Body of pancreas (tissue), 4 donors: ENCODE data around the gene ZSCAN2. TPM values are rescaled to one million over a fixed set of nuclear protein-coding genes. Genes with fewer than 3 reads are reported as not detected.
A peak's percentile ranks its signal among the peaks of the same experiment; 100 is the strongest.

Experiments used
- ATAC-seq: fragments of 150-250 bp; one replicate; pipeline ENCODE4 v1.9.1; 2016
- DNase-seq, 4 donors: peaks; one replicate each; pipeline ENCODE4 v3.0.0-alpha.2; 2019
- H3K27ac ChIP-seq, 4 donors: fragments of 200-600 bp; sonication (generic); 1 replicate in 3 of 4; 2 replicates in 1 of 4; pipeline versions ENCODE4 v1.5.1 to v1.6.1; 2016 to 2019; ENCODE audit warnings: mild to moderate bottlenecking in 1 of 4, mixed read lengths in 1 of 4, moderate library complexity in 1 of 4
- H3K27me3 ChIP-seq, 2 donors: fragments of 200-600 bp; sonication (generic); one replicate each; pipeline ENCODE4 v1.6.0; 2016; ENCODE audit warnings: mild to moderate bottlenecking in 1 of 2
- H3K36me3 ChIP-seq, 2 donors: fragments of 200-600 bp; sonication (generic); replicated peaks in 1 of 2; 2 replicates each; pipeline ENCODE4 v1.5.1; 2016; ENCODE audit warnings: low read depth in 2 of 2; ENCODE audit not compliant: insufficient read depth in 1 of 2
- H3K4me1 ChIP-seq: fragments of 200-600 bp; sonication (generic); one replicate; pipeline ENCODE4 v1.6.0; 2016
- H3K4me3 ChIP-seq, 2 donors: fragments of 200-600 bp; sonication (generic); 1 replicate in 1 of 2; 2 replicates in 1 of 2; pipeline ENCODE4 v1.5.1; 2016 to 2019
- H3K9me3 ChIP-seq, 3 donors: fragments of 200-600 bp; sonication (generic); 1 replicate in 2 of 3; 2 replicates in 1 of 3; pipeline ENCODE4 v1.5.1; 2016
- POLR2A ChIP-seq, 3 donors: fragments of 450-650 bp; IDR thresholded peaks; one replicate each; pipeline ENCODE4 v1.6.1; 2016; ENCODE audit warnings: antibody characterized with exemption in 3 of 3, mild to moderate bottlenecking in 2 of 3
- WGBS, 2 donors: methylation state at CpG; one replicate each; pipeline ENCODE4 v1.1.5; 2017; 5-methylcytosine and 5-hydroxymethylcytosine counted together
- intact Hi-C: fragments of 100-400 bp; cut with DNase I; formaldehyde crosslinking; loops from one replicate; pipeline ENCODE4 v1.15.1; 2023
- total RNA-seq, 2 donors: library from RNA; depleted of rRNA; stranded (reverse); fragments of >200 nt; gene quantifications; one replicate each; pipeline ENCODE4 v1.1.0, GENCODE V29; 2016
- TF ChIP-seq, protein P1 (sequence below), 7 experiments: fragments of 450-650 bp in 4 of 7; fragments of 200-600 bp in 3 of 7; sonication (generic) in 3 of 7; IDR thresholded peaks; one replicate each; pipeline ENCODE4 v1.5.1; 2016 to 2019; ENCODE audit warnings: antibody characterized with exemption in 7 of 7

ZSCAN2 gene
- total RNA-seq, 2 donors from 2014 or later, result 13.5 TPM

DNA sequence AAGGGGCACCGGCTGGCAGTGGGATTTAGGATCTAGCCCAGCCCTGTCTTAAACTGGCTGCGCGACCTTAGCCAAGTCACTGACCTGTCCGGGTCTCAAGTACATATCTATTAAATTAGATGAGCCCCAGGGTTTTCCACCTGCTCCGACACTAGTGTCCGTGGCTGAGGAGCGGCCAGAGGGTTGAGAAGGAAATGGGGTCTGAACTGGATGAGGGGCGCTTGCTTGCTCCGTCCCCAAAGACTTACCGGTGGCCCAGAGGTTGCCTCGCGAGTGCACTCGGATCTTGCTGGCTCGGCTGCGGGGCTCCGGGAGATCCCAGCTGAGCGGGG, 56.9 kb downstream of the ZSCAN2 start:
- ATAC-seq (no peak), DNase-seq (no peak)
- TF ChIP-seq, protein P1, sequence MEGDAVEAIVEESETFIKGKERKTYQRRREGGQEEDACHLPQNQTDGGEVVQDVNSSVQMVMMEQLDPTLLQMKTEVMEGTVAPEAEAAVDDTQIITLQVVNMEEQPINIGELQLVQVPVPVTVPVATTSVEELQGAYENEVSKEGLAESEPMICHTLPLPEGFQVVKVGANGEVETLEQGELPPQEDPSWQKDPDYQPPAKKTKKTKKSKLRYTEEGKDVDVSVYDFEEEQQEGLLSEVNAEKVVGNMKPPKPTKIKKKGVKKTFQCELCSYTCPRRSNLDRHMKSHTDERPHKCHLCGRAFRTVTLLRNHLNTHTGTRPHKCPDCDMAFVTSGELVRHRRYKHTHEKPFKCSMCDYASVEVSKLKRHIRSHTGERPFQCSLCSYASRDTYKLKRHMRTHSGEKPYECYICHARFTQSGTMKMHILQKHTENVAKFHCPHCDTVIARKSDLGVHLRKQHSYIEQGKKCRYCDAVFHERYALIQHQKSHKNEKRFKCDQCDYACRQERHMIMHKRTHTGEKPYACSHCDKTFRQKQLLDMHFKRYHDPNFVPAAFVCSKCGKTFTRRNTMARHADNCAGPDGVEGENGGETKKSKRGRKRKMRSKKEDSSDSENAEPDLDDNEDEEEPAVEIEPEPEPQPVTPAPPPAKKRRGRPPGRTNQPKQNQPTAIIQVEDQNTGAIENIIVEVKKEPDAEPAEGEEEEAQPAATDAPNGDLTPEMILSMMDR (IDR thresholded peaks at IDR 0.05), result no peak
- TF ChIP-seq POLR2A (IDR thresholded peaks at IDR 0.05), result no peak
- intact Hi-C loops, result loop anchor here (10.0 kb wide), 1 partner anchor 267 kb away; no protein-coding TSS in a partner anchor
- Histone ChIP-seq H3K4me1 (peaks cover 37% of the 10 kb centered on the region), H3K9me3 (no peaks in the 10 kb centered on the region), H3K36me3 (no peaks in the 10 kb centered on the region), H3K27ac (peak overlapping the region; percentile 68 to 87 (median 78)), H3K27me3 (no peaks in the 10 kb centered on the region), H3K4me3 (peak overlapping the region; percentile 19 to 35)
- WGBS, 2 donors, result 23 to 61% methylated on average over 4 to 17 of the region's 17 CpGs

DNA sequence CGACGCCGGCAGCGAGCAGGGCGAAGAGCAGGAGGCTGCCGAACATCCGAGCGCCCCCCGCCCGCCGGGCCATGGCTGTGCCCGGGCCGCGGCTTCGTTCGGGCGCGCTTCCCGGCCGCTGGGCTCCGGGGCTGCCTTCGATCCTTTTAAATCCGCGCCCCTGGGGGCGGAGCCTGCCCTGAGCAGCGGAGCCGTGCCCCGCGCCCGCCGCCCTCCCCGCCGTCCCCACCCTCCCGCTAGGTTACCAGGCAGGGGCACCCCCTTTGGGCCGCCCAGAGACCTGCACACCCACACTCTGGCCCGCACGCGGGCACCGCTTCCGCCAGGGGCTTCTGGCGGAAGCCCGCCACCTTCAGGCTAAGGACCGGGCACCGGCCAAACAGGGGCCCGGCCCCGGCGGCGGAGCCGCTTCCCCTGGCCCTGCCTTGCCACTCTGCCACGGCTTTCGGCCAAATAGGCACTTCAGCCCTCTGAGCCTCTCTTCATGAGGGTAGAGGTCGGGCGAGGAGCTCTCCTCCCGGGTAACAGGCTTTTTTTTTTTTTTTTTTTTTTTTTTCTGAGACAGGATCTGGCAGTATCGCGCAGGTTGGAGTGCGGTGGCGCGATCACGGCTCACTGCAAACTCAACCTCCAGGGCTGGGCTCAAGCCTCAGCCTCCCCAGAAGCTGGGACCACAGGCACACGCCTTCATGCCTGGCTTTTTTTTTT, 57.4 kb downstream of the ZSCAN2 start, which contains the start of gene NMB:
Gene NMB, minus strand, starts transcription at position 120 of the 708 bp plus-strand sequence. Its CDS starts 47 bp downstream, at position 73.
- peak; percentile 77 for ATAC-seq
- TF ChIP-seq, protein P1 (IDR thresholded peaks at IDR 0.05), result peak; percentile 57 to 96 (median 78)
- TF ChIP-seq POLR2A (IDR thresholded peaks at IDR 0.05), result peak; percentile 37 to 50 (median 38)
- 0 to 1% methylated on average over 25 to 59 of the region's 61 CpGs for WGBS, 2 donors
- H3K36me3 ChIP-seq, result no peaks in the 10 kb centered on the region
- H3K4me3 ChIP-seq, result peak within 1 kb of the TSS; percentile 19 to 35
- DNase-seq, result peak; percentile 82 to 92 (median 87)
- H3K27ac ChIP-seq, result peak within 1 kb of the TSS; percentile 68 to 87 (median 78)
- H3K9me3 ChIP-seq, result no peaks in the 10 kb centered on the region
- H3K27me3 ChIP-seq, result no peaks in the 10 kb centered on the region
- intact Hi-C loops, result loop anchor here (10.0 kb wide), 1 partner anchor 267 kb away; no protein-coding TSS in a partner anchor
- H3K4me1 ChIP-seq, result peaks cover 32% of the 10 kb centered on the region

DNA sequence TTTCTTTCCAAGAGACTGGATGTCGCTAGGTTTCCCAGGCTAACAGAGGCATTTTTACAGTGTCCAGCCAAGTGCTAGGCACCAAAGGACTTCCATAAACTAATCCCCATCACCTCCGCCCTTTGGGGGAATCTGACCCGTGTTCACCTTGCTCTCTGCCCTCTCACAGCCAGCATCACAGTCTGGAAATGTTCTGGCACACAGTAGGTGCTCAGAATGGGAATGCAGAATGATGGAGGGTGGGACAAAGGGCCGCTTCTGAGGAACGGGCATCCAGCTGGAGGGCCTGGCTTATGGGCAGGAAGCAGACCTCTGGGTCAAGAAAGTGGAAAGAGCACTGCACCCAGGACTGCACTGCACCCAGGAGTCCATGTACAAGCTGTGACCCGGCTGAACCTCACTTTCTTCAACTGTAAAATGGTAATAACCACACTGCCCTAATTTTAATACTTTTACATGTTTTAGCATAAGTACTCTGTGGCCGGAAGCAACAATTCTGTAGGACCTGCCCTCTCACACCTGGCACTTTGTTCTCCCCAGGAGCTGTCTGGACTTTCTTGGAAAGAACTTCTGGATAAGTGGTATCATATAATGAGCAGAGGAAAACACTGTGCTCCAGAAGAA, 58.1 kb downstream of the ZSCAN2 start:
- H3K27me3 ChIP-seq, result no peaks in the 10 kb centered on the region
- intact Hi-C loops, result loop anchor here (10.0 kb wide), 1 partner anchor 266 kb away; no protein-coding TSS in a partner anchor
- WGBS, 2 donors, result 53 to 58% methylated on average over 6 to 7 of the region's 7 CpGs
- peak overlapping the region; percentile 16 to 87 (median 78) for H3K27ac ChIP-seq
- H3K4me3 ChIP-seq, result no peak overlapping the region
- DNase-seq (no peak), ATAC-seq (no peak)
- H3K36me3 ChIP-seq, result no peaks in the 10 kb centered on the region
- H3K9me3 ChIP-seq, result no peaks in the 10 kb centered on the region
- peaks cover 27% of the 10 kb centered on the region for H3K4me1 ChIP-seq
- TF ChIP-seq, protein P1 (IDR thresholded peaks at IDR 0.05), result no peak
- no peak for TF ChIP-seq POLR2A (IDR thresholded peaks at IDR 0.05)

DNA sequence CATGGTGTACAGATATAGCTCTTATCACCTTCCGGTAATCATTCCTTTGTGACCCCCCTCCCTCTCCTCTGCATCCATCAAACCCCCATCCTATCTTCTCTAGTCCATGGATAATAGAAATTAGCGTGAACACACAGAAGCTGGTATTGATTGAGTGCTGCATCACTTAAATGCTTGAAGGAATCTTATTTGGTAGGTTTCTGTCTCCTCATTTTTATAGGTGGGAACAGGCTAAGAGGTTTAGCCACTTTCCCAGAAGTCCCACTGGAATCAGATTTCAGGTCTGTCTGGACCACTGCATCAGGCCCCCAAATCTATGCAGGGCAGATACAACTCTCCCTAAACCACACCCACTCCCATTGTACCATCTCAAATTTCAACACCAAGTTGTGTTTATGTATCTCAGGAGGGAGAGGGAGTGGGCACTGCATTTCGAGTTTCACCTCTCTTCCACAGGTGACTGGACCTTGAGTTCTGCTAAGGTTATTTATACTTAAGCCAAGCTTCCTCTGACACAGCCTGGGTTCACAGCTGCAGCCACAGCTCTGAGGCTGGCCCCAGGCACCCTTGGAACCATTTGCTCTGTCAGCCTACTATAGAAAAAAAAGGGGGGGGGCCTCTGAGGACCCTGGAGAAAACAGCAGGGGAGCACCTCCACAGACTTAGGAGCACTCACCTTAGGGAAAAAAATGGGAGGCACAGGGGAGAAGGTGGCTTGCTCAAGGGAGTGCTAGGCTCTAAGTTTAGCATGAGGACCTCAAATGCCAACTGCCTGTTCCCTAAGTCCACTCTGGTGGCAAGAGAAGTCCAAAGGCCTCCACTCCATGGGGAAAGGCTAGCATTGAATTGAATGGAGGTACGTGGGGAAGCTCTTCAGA, 59.3 kb downstream of the ZSCAN2 start:
- intact Hi-C loops, result loop anchor here (10.0 kb wide), 1 partner anchor 265 kb away; no protein-coding TSS in a partner anchor
- ATAC-seq, result no peak
- Histone ChIP-seq H3K4me1 (peaks cover 22% of the 10 kb centered on the region), H3K36me3 (no peaks in the 10 kb centered on the region), H3K9me3 (no peaks in the 10 kb centered on the region), H3K4me3 (no peak overlapping the region), H3K27me3 (no peaks in the 10 kb centered on the region), H3K27ac (no peak overlapping the region)
- DNase-seq, result no peak
- WGBS, 2 donors, result 77 to 79% methylated on average over 4 of the region's 4 CpGs
- no peak for TF ChIP-seq POLR2A (IDR thresholded peaks at IDR 0.05)
- TF ChIP-seq, protein P1 (IDR thresholded peaks at IDR 0.05), result no peak
